OCI-LY1 (cell line): Measurements from ENCODE around the gene PRKCE.

ENCODE experiments used
- H2AFZ ChIP-seq: fragments of 200-600 bp; sonication (generic), shearing (Covaris generic); 2 replicates; pipeline ENCODE4 v1.6.0; 2014; ENCODE audit warnings: antibody characterized with exemption, mild to moderate bottlenecking, low read length
- H3F3A ChIP-seq: fragments of 200-600 bp; sonication (generic), shearing (Covaris generic); 2 replicates; pipeline ENCODE4 v1.6.0; 2014; ENCODE audit warnings: mild to moderate bottlenecking, antibody characterized with exemption, low read length, moderate library complexity; ENCODE audit not compliant: insufficient read depth
- H3K27ac ChIP-seq: fragments of 200-600 bp; sonication (generic); 2 replicates; pipeline ENCODE4 v1.5.1; 2014; ENCODE audit warnings: low read length, mixed run types, mild to moderate bottlenecking, low read depth; ENCODE audit not compliant: poor library complexity, severe bottlenecking
- H3K27me3 ChIP-seq: fragments of 200-600 bp; sonication (generic); 2 replicates; pipeline ENCODE4 v1.6.0; 2014; ENCODE audit warnings: antibody characterized with exemption, mild to moderate bottlenecking, low read length, moderate library complexity; ENCODE audit not compliant: insufficient read depth
- H3K36me3 ChIP-seq: fragments of 200-600 bp; sonication (generic); 2 replicates; pipeline ENCODE4 v1.6.1; 2014; ENCODE audit warnings: mild to moderate bottlenecking, antibody characterized with exemption, low read length, moderate library complexity, mixed read lengths; ENCODE audit not compliant: insufficient read depth
- H3K4me1 ChIP-seq: fragments of 200-600 bp; sonication (generic); 2 replicates; pipeline ENCODE4 v1.5.1; 2014; ENCODE audit warnings: mild to moderate bottlenecking, low read length, moderate library complexity; ENCODE audit not compliant: insufficient read depth, severe bottlenecking
- H3K4me2 ChIP-seq: fragments of 200-600 bp; sonication (generic), shearing (Covaris generic); 2 replicates; pipeline ENCODE4 v1.6.1; 2014; ENCODE audit warnings: low read length
- H3K4me3 ChIP-seq: fragments of 200-600 bp; sonication (generic); 2 replicates; pipeline ENCODE4 v1.5.1; 2014; ENCODE audit warnings: low read length, low read depth, mild to moderate bottlenecking, mixed read lengths; ENCODE audit not compliant: poor library complexity, severe bottlenecking
- H3K79me2 ChIP-seq: fragments of 200-600 bp; shearing (Covaris generic); 2 replicates; pipeline ENCODE4 v1.6.1; 2016; ENCODE audit warnings: mixed run types, low read length, mixed read lengths; ENCODE audit not compliant: insufficient read depth
- H3K9ac ChIP-seq: fragments of 200-600 bp; sonication (generic), shearing (Covaris generic); 2 replicates; pipeline ENCODE4 v1.6.1; 2014; ENCODE audit warnings: mild to moderate bottlenecking, low read length, mixed read lengths
- H3K9me2 ChIP-seq: fragments of 200-600 bp; sonication (generic), shearing (Covaris generic); 2 replicates; pipeline ENCODE4 v1.6.1; 2014; ENCODE audit warnings: low read depth, mild to moderate bottlenecking, low read length, mixed read lengths
- H3K9me3 ChIP-seq: fragments of 200-600 bp; shearing (Covaris generic); 2 replicates; pipeline ENCODE4 v1.6.1; 2014; ENCODE audit warnings: low read length, mixed read lengths
- H4K20me1 ChIP-seq: fragments of 200-600 bp; sonication (generic), shearing (Covaris generic); 2 replicates; pipeline ENCODE4 v1.6.0; 2016; ENCODE audit warnings: mild to moderate bottlenecking, low read length; ENCODE audit not compliant: insufficient read depth
- EZH2 ChIP-seq: fragments of 200-600 bp; sonication (generic), shearing (Covaris generic); IDR thresholded peaks from 2 replicates; pipeline ENCODE4 v1.8.0; 2017; ENCODE audit warnings: borderline replicate concordance, mixed run types, mild to moderate bottlenecking, antibody characterized with exemption, low read length, moderate library complexity, mixed read lengths
- TF ChIP-seq, protein P1 (sequence below): fragments of 200-600 bp; sonication (generic), shearing (Covaris generic); IDR thresholded peaks from 2 replicates; pipeline ENCODE4 v1.5.1; 2017; ENCODE audit warnings: mild to moderate bottlenecking, antibody characterized with exemption, low read length, moderate library complexity, mixed read lengths

The PRKCE gene

DNA sequence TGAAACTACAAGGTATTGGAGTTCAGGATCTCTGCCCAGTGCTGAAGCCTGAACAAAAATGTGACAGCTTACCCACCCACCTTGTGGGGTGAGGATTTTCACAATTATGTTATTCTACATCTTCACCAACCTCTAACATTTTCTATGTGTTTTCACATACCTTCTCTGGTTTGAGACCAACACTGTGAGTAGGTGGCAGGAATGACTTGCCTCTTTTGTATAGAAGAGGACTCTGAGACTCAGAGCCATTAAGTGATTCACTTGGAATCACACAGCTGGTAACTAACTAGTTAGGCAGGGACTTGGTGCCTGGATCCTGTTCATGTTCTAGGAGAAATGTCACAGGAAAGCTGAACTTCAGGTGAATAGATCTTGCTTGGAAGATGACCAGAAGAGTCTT lies 25.7 kb upstream of the PRKCE start:
- Histone ChIP-seq H3K9me3 (no peaks in the 10 kb centered on the region), H3K4me3 (no peak overlapping the region), H3K9me2 (no peaks in the 10 kb centered on the region), H3K79me2 (no peaks in the 10 kb centered on the region), H4K20me1 (no peaks in the 10 kb centered on the region), H3K4me1 (no peaks in the 10 kb centered on the region), H3K36me3 (no peaks in the 10 kb centered on the region), H3K27me3 (no peaks in the 10 kb centered on the region), H3K9ac (no peak overlapping the region), H2AFZ (no peak overlapping the region), H3K27ac (no peak overlapping the region), H3F3A (no peaks in the 10 kb centered on the region), H3K4me2 (no peak overlapping the region)
- TF ChIP-seq, protein P1, sequence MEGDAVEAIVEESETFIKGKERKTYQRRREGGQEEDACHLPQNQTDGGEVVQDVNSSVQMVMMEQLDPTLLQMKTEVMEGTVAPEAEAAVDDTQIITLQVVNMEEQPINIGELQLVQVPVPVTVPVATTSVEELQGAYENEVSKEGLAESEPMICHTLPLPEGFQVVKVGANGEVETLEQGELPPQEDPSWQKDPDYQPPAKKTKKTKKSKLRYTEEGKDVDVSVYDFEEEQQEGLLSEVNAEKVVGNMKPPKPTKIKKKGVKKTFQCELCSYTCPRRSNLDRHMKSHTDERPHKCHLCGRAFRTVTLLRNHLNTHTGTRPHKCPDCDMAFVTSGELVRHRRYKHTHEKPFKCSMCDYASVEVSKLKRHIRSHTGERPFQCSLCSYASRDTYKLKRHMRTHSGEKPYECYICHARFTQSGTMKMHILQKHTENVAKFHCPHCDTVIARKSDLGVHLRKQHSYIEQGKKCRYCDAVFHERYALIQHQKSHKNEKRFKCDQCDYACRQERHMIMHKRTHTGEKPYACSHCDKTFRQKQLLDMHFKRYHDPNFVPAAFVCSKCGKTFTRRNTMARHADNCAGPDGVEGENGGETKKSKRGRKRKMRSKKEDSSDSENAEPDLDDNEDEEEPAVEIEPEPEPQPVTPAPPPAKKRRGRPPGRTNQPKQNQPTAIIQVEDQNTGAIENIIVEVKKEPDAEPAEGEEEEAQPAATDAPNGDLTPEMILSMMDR = no peak
- TF ChIP-seq EZH2 = no peak

- Histone ChIP-seq H3F3A (no peaks in the 10 kb centered on the region), H4K20me1 (no peaks in the 10 kb centered on the region), H3K27ac (no peak overlapping the region), H3K27me3 (no peaks in the 10 kb centered on the region), H3K9ac (no peak overlapping the region), H3K4me1 (no peaks in the 10 kb centered on the region), H3K9me3 (no peaks in the 10 kb centered on the region), H3K4me3 (no peak overlapping the region), H2AFZ (no peak overlapping the region), H3K4me2 (no peak overlapping the region), H3K79me2 (no peaks in the 10 kb centered on the region), H3K9me2 (no peaks in the 10 kb centered on the region), H3K36me3 (no peaks in the 10 kb centered on the region)
- TF ChIP-seq, protein P1 = no peak
- TF ChIP-seq EZH2 = no peak
Observed at GRCh38 chr2:45626387-45627221, 24.9 kb upstream of the PRKCE start.

GRCh38 chr2:45627911-45628310 lies 23.6 kb upstream of the PRKCE start:
- no peaks in the 10 kb centered on the region for H3K9me3 ChIP-seq
- H3F3A ChIP-seq = no peaks in the 10 kb centered on the region
- no peak overlapping the region for H3K4me2 ChIP-seq
- no peaks in the 10 kb centered on the region for H3K4me1 ChIP-seq
- no peak overlapping the region for H2AFZ ChIP-seq
- TF ChIP-seq, protein P1 = no peak
- no peak for TF ChIP-seq EZH2
- no peaks in the 10 kb centered on the region for H3K27me3 ChIP-seq
- no peaks in the 10 kb centered on the region for H4K20me1 ChIP-seq
- H3K27ac ChIP-seq = no peak overlapping the region
- H3K79me2 ChIP-seq = no peaks in the 10 kb centered on the region
- H3K4me3 ChIP-seq = no peak overlapping the region
- H3K9ac ChIP-seq = no peak overlapping the region
- no peaks in the 10 kb centered on the region for H3K36me3 ChIP-seq
- H3K9me2 ChIP-seq = no peaks in the 10 kb centered on the region
